GM21390 (cell line): ENCODE measurements around the gene MMP27.
A peak's percentile ranks its signal among the peaks of the same experiment; 100 is the strongest.

ENCODE experiments used
- ATAC-seq: cut with Tn5 transposase; IDR thresholded peaks from one replicate; pipeline ENCODE4 v1.9.1; 2021; ENCODE audit not compliant: unreplicated experiment

Gene MMP27

DNA sequence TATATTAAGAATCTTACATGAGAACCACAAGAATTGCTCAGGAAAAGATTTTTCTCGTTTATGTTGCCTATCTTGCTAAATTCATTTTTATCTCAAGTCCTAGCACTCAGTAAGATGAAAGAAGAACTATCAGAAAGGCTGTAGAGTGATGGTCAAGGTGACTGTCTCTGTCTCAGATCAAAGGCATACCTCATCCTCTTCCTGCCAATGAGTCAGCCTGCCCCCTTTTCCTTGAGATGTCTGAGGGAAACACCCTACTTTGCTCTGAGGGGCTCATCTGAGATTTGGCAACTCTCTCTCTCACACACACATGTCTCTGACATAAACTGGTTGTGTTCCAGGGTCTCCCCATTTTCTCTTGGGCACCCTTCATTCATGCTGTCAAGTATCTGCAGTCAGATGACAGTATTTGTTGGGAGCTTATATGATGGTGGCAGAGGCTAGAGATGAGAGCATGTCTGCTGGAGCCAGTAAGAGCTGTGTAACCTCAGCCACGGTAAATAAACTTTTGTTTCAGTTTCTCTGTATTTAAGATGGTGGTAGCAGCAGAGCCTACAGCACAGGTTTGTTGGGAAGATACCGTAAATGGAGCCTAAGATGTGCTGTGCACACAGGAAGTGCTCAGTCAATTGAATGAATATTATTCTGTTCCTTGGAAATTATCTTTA, 1.6 kb downstream of the MMP27 start:
- ATAC-seq, result no peak

DNA sequence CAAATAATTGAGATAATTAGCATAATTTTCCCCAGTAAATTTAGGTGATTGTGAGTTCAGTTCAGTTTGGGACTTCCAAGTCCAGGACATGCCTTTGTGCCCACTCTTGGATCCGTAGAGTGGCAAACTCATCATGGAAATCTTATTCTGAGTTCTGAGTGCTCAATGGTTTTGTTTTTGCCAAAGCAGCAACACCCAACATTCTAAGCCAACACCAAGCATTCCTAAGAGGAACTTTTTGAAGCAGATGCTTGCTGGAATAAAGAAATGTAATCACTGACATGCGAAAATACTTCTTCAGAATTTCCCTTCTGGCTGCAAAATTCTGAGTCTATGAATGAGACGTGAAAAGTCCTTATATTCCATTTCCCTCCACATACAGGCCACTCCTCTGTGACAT, 10.4 kb downstream of the MMP27 start:
- ATAC-seq, result no peak

DNA sequence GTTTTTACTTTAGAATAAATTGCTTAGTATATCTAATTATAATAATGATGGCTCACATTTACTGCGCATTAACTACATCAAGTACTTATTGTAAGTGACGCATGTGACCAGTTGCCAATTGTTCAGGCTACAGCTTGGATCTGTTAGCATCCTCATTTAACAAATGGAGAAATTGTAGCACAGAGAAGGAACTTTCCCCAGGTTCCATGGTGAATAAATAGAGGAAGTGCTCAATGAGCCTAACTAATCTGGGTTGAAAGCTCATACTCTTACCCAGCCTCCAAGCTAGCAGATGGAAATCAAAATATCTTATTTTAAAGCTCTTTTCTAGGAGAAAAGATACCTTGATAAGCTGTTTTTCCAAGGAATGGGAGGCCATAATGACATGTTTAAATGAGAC, 19.8 kb downstream of the MMP27 start:
- no peak for ATAC-seq

DNA sequence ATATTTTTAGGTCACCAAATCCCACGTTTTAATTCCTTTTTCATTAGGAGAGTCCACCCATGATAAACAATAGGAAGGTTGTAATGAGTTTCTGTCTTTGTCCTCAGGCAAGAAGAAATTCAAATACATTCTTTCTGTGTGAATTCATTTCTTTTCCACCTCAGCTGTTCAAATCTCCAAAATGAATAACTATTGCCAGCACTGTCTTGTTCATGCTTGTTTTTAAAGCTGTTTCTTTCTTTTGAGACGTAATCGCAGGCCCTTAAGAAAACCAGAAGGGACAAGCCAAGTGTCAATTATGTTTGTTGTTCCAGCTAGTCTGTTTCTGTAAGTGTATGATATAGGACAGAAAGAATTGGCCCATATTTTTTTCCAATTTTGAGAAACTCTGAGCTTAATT, 20.2 kb downstream of the MMP27 start:
- no peak for ATAC-seq

DNA sequence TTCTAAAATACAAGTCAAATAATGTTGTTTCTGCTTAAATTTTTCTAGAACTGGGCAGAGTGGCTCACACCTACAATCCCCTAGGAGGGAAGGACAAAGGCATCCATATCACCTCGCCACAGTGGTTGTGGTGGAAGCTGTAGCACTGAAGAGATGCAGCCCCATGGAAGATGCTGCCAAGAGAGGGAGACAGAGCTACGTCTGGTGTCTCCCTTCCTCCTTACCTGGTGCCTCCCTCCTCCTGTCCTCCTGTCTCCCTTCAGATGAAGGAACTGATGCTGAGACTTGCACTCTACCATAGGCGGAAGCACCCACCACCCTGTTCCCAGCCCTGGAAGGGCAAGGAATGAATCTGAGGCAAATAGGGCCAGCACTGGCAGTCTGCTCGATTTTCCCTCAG, 22.3 kb downstream of the MMP27 start:
- no peak for ATAC-seq

DNA sequence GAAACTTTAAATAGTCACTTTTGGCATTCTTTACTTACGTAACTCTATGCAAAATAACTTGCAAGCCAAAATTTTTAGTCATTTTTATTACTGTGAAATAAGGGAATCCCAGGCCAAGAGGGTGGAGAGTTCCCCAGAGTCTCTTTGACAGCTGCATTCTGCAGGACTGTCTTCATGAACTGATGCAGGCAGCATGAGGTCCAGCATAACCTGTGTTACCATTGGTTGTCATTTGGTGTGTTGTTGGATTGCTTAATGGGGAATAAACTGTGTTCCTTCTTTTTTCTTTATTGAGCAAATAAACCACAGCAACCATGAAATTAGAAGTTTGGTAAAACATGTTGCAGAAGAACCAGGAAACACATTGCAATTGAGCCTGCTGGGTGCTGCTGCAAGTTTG, 24.6 kb downstream of the MMP27 start:
- no peak for ATAC-seq

DNA sequence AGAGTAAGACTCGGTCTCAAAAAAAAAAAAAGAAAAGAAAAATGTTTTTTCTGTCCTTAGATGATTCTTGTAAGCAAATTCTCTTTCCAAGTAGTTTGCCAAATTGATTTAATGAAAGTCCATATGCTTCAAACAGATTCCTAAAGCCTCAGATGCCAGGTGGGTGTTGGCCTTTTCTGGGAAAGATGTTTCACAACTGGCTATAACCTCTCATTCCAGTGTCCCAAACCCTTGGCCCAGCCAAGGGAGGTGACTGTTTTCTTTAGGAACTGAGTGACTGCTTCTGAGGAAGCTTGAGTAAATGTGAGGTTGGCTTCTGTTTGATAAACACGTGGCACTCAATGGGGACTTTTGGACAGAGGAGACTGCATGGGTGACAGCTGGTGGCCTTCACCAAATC, 27.5 kb downstream of the MMP27 start:
- no peak for ATAC-seq

DNA sequence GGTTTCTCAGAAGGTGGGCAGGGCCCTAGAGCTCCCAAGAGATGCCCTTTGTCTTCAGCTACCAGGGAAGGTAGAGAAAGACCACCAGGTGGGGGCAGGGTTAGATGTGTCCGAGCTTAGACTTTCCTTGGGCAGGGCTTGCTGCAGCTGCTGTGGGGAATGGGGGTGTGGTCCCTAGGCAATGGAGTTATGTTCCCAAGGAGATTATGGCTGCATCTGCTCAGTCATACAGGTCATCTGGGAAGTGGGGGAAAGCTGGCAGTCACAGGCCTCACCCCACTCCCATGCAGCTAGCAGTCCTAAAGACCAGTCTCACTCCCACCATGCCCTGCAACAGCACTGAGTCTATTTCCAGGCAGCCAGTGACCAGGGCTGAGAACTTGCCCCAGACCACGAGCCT, 29.5 kb downstream of the MMP27 start:
- no peak for ATAC-seq

DNA sequence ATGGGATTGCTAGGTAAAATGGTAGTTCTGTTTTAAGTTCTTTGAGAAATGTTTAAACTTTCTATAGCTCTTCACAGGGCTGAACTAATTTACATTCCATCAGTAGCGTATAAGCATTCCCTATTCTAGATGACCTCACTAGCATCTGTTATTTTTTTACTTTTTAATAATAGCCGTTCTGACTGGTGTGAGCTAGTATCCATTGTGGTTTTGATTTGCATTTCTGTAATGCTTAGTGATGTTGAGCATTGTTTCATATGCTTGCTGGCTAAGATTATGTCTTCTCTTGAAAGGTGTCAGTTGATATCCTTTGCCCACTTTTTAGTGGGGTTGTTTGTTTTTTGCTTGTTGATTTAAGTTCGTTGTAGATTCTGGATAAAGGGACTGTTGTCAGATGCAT, 35.9 kb downstream of the MMP27 start:
- ATAC-seq, result peak; percentile 84

DNA sequence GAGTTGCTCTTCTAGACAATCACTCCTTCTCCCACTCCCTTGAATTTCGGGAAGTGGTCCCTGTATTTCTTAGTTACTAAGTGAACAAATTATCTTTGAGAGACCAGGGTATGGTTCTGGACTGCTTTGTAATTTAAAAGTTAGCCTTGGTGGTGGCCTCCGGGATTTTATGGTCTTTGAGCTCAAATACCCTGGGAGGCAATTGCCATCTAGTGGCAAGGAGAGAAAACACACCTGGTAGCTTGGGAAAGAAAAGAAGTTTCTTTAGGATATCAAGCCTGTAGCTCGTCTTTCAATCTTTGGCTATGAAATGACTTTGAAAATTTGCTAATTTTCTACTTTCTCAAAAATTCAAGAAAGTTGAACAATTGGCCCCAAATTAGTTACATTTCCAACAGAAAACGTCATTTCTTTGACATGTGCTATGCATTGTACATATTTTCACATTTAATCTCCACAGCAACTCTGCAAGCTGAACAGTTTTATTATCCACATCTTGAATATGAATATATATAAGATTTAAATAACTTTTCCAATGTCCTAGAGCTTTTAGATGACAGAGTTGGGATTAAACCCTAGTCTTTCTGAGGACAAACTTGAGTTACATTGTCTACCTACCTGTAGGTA, 39.1 kb downstream of the MMP27 start:
- ATAC-seq, result no peak

DNA sequence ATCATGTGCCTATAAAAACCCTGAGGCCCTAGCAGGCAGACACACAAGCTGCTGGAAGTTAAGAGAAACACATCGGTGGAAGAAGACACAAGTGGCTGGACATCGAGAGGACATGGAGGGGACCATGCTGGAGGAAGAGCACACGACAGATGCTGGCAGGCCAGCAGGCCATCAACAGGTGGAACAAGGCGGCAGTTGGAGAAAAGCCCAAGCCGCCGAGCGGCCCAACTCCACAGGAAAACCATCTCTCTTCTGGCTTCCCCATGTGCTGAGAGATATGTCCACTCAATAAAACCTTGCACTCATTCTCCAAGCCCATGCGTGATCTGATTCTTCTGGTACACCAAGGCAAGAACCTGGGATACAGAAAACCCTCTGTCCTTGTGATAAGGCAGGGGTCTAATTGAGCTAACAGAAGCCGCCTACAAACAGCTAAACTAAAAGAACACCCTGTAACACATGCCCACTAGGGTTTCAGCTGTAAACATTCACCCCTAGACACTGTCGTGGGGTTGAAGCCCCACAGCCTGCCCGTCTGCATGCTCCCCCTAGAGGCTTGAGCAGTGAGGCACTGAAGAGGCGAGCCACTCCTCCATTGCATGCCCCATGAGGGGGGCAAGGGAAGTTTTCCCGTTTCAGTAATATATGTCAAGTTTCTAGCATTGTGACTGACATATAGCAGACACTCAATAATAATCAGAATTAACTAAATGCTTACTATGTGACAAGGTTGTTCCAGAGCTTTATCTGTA, 41.4 kb downstream of the MMP27 start:
- peak; percentile 55 for ATAC-seq

DNA sequence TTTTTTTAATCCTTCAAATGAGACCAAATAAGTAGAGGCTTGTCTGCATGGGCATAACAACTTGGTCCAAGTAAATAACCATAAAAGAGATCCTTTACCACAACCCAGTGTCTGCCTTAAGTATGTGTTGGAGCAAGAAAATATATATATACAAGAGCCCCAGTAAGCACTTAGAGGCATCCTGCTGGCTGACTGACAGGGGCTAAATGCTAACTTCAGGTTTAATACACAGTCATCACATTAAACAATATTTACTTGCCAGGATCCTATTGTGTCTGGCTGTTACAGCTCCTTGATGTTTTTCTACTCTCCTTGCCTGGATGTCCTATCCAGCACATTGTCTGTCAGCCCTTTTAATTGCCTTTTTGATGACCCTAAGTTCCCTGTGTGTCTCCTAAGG, 43.0 kb downstream of the MMP27 start:
- ATAC-seq, result no peak

DNA sequence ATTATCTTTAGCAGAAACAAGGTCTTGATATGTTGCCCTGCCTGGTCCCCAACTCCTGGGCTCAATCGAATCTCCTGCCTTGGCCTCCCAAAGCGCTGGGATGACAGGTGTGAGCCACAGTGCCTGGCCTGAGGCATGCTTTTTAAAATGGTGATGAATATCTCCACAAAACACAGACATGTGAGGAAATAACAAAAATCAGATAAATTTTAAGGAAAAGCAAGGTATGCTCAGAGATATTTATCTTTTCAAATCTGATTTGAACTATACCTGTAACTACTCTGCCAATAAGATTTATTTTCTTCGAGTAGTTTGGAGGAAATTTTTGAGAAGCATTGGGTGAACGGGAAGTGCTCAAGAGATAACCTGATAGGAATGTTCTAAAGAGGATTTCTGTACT, 44.5 kb downstream of the MMP27 start:
- ATAC-seq, result no peak

DNA sequence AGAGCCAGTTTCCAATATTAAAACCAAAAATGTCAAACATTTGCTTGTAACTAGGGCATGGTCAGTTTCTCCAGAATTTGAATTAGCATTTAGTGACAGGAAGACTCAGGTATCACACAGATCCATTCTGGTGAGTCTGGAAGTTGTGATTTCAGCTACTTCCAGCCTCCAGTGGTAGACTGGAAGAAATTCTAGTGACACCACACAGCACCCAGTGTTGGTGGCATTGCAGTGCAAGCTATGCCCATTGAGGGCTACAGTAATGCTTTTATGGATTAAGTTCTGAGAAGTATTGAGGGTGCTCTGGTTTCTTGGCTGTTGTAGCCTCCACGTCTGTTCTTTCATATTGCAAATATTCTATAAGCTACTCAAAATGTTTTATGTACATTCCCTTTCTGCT, 49.0 kb downstream of the MMP27 start:
- no peak for ATAC-seq

DNA sequence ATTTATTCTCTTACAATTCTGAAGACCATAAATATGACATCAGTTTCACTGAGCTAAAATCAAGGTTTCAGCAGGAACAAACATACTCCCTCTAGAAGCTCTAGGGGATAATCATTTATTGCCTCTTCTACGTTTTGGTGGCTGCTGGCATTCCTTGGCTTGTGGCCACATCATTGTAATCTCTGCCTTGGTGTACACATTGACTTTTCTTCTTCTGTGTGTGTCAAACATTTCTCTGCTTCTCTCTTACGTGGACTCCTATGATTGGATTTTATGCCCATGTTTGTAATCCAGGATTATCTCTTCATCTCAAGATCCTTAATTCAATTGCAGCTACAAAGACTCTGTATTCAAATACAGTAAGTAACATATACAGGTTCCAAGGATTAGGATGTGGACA, 50.0 kb downstream of the MMP27 start:
- ATAC-seq, result no peak

DNA sequence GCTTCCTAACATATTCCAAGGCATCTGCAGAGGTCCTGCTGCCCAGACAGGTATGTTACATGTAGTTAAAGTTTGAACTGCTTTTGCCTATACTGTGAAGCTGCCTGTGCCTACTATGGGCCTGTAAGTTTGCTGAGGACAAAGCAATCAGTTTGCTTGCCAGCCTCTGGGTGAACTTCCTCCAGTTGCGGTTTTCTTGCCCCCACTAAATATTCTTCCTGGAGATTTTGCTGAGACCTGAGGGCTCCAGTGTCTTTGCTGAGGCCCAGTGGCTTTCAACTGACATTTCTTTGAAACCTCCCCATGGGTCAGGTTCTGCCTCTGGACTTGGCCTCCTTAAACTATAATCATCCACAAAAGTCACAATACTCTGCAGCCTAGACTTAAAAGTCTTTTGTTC, 50.8 kb downstream of the MMP27 start:
- no peak for ATAC-seq

DNA sequence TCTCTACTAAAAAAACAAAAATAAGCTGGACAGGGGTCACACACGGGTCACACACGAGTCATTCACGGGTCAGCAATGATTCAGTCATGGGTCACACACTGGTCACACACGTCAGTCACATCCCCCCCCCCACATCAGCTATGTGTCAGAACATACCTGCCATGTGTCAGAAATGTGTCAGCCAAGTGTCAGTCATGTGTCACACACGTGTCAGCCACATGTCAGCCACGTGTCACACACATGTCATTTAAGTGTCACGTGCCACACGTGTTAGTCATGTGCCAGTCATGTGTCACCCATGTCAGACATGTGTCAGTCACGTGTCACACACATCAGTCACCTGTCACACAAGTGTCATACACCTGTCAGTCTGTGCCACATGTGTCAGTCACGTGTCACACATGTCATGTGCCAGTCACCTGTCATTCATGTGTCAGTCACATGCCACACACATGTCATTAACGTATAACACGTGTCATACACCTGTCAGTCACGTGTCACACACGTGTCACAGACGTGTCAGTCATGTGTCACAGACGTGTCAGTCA, 51.8 kb downstream of the MMP27 start:
- ATAC-seq, result no peak

DNA sequence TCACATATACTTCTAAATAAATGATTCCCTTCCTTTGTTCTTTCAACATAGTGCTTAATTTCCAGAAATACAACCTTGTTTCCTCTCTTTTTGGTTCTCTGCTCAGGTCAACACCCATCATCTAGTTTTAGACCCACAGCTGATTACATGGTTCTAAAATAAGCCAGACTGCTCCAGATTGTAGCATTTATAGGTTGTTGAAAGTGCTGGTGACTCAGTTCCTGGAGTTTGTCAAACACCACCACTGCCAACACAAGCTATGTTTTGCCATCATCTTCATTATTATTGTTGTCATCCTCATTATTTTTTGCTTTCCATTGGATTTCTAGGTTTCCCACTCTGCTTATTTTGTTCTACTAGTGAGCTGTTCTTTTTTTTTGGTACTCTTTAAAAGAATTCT, 58.1 kb downstream of the MMP27 start:
- no peak for ATAC-seq

DNA sequence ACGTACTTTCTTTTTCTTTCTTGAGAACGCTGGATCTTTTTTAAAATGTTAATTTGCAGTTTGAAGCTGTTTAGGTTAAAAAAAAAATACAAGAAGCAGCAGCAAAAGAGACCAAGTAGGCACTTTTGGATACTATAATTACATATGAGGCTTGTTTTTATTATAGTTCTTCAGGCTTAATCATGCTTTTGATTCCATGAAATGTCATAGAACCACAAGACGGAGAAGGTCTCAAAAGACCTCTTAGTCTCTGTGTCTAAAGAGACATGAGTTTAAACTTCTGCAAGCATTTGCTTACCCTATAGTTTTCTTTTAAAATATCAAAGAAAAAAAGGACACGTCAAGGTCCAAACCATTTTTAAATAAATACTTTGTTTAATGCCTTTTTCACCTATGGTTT, 61.6 kb downstream of the MMP27 start:
- ATAC-seq, result no peak
